ENCODE data around the gene GMDS.

The GMDS gene

GRCh38 chr6:1593286-1593957 is 652.0 kb downstream of the GMDS start:
- TF ChIP-seq, protein P1, sequence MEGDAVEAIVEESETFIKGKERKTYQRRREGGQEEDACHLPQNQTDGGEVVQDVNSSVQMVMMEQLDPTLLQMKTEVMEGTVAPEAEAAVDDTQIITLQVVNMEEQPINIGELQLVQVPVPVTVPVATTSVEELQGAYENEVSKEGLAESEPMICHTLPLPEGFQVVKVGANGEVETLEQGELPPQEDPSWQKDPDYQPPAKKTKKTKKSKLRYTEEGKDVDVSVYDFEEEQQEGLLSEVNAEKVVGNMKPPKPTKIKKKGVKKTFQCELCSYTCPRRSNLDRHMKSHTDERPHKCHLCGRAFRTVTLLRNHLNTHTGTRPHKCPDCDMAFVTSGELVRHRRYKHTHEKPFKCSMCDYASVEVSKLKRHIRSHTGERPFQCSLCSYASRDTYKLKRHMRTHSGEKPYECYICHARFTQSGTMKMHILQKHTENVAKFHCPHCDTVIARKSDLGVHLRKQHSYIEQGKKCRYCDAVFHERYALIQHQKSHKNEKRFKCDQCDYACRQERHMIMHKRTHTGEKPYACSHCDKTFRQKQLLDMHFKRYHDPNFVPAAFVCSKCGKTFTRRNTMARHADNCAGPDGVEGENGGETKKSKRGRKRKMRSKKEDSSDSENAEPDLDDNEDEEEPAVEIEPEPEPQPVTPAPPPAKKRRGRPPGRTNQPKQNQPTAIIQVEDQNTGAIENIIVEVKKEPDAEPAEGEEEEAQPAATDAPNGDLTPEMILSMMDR (IDR thresholded peaks at IDR 0.05; ENCODE audit: borderline replicate concordance, insufficient read depth, low read depth, low read length) = no peak
- no peak overlapping the region for H3K4me3 ChIP-seq (ENCODE audit: low read depth, low read length)

DNA sequence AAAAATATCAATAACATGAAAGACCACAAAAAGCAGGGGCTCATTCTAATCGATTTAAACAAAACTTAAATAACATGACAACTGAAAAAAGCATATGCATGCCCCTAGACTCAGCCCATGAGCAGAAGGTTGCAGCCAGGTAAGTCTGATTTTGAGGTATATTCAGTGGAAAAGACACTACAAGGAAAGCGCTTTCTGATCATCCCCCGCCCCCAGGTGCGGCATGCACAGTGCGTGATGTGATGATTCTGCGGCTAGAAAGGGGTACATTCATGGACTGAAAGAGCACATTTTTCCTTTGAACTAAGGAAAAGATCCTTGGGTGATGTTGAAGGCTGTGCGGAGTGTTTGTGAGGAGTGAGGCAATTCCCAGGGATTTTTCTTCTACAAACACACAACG is 652.6 kb downstream of the GMDS start:
- H3K4me3 ChIP-seq (ENCODE audit: low read depth, low read length) = no peak overlapping the region
- TF ChIP-seq, protein P1 (IDR thresholded peaks at IDR 0.05; ENCODE audit: borderline replicate concordance, insufficient read depth, low read depth, low read length) = no peak

- TF ChIP-seq, protein P1 (IDR thresholded peaks at IDR 0.05; ENCODE audit: borderline replicate concordance, insufficient read depth, low read depth, low read length) = no peak
- H3K4me3 ChIP-seq (ENCODE audit: low read depth, low read length) = no peak overlapping the region
Measured at GRCh38 chr6:1591926-1592325, 653.5 kb downstream of the GMDS start.

GRCh38 chr6:1591243-1591642 is 654.2 kb downstream of the GMDS start:
- TF ChIP-seq, protein P1 (IDR thresholded peaks at IDR 0.05; ENCODE audit: borderline replicate concordance, insufficient read depth, low read depth, low read length) = no peak
- no peak overlapping the region for H3K4me3 ChIP-seq (ENCODE audit: low read depth, low read length)

DNA sequence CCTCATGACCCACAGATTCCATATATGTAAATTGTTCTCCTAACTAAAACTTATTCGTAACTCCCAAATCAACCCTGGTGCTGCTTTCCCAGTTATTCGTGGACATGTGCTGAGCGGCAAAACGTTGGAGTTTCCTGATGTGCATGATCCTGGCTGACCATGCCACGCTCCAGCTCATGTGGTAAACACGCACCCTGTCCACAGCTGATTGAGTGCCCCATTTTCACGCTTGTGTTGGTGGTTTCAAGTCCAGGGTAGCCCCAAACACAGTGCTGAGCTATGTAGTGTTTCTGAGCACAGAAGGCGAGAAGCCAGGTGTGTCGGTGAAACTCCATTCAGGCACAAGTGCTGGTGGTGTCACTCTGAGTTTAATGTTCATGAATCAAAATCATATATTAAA is 654.8 kb downstream of the GMDS start:
- H3K4me3 ChIP-seq (ENCODE audit: low read depth, low read length) = no peak overlapping the region
- TF ChIP-seq, protein P1 (IDR thresholded peaks at IDR 0.05; ENCODE audit: borderline replicate concordance, insufficient read depth, low read depth, low read length) = no peak

GRCh38 chr6:1589208-1589607 is 656.2 kb downstream of the GMDS start:
- H3K4me3 ChIP-seq (ENCODE audit: low read depth, low read length) = no peak overlapping the region
- TF ChIP-seq, protein P1 (IDR thresholded peaks at IDR 0.05; ENCODE audit: borderline replicate concordance, insufficient read depth, low read depth, low read length) = no peak

GRCh38 chr6:1587977-1588376 is 657.4 kb downstream of the GMDS start:
- TF ChIP-seq, protein P1 (IDR thresholded peaks at IDR 0.05; ENCODE audit: borderline replicate concordance, insufficient read depth, low read depth, low read length) = no peak
- no peak overlapping the region for H3K4me3 ChIP-seq (ENCODE audit: low read depth, low read length)
